Right hindlimb (tissue), 1 donor: ENCODE measurements around the gene CORO2A.
"Not testable (repeated sequence)": the region's sequence is repeated elsewhere in the genome, so short reads cannot be mapped to it uniquely, and the experiment has no call there.

Experiments
- DNase-seq: peaks from one replicate; pipeline ENCODE4 v3.0.0-alpha.2; 2018

CORO2A gene

GRCh38 chr9:98078895-98079294 lies 113.5 kb downstream of the CORO2A start:
- DNase-seq: no peak

GRCh38 chr9:98076514-98076890 lies 115.9 kb downstream of the CORO2A start:
- not testable (repeated sequence) for DNase-seq

- DNase-seq: no peak
Observed at GRCh38 chr9:98075332-98075805, 117.1 kb downstream of the CORO2A start.

- DNase-seq: peak; percentile 62
Observed at GRCh38 chr9:98074115-98074990, 118.1 kb downstream of the CORO2A start.

GRCh38 chr9:98071737-98072136 lies 120.7 kb downstream of the CORO2A start:
- no peak for DNase-seq
